GM18517 (cell line): ENCODE data around the gene PPP1R14C.
"Not testable (repeated sequence)": the region's sequence is repeated elsewhere in the genome, so short reads cannot be mapped to it uniquely, and the experiment has no call there.

Experiments
- ATAC-seq: cut with Tn5 transposase; IDR thresholded peaks from one replicate; pipeline ENCODE4 v1.9.1; 2021; ENCODE audit warnings: mild to moderate bottlenecking, moderate library complexity; ENCODE audit not compliant: unreplicated experiment

Gene PPP1R14C

DNA sequence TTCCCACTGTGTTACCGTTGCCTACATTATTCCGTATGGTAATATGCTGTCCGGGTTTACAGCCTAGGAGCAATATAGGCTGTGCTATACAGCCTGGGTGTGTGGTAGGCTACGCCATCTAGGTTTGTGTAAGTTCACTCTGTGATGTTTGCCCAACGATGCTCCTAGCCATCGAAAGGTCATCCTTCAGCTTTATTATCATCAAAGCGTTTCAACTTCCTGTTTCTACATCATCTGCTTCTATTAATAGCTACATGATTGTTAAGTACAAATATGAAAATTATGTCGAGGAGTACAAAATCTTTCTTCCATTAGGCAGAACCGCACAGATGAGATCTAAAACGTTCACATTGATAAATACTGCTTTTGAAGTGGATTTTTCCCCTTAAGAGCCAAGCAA lies 69.9 kb downstream of the PPP1R14C start:
- ATAC-seq: no peak

DNA sequence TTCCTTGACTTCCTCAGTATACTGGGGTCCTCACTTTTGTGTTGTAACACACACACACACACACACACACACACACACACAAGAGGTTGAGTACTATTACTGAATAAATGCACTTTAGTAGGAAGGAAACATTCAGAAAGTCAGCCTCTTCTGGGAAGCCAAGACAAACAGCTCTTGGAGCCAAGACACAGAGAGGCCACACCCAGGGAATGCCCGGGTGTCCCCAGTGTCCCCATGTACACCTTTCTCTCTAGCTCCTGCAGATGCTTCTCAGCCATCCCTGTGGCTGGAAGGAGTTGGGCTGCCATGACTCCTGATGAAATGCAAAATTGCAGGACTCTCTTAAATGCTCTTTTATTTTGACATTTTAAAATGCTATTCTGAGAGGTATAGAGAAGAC lies 70.5 kb downstream of the PPP1R14C start:
- no peak for ATAC-seq

DNA sequence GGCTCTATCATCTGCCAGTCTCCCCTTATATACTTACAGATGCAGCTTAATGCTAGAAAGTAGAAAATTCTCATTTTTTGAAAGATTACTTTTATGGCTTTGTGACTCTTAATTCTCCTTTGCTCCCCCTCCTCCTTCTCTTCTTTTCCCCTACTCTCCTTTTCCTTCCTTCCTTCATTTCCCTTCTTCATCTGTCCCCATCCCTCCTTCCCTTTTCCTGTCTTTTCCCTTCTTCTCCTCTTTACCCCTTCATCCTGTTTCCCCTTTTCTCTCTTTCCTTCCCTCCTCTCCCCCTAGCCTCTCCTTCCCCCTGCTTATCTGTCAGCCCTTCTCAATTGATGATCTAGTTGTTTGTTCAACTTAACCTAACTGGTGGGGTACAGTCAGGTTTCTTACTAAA lies 71.5 kb downstream of the PPP1R14C start:
- ATAC-seq: no peak

DNA sequence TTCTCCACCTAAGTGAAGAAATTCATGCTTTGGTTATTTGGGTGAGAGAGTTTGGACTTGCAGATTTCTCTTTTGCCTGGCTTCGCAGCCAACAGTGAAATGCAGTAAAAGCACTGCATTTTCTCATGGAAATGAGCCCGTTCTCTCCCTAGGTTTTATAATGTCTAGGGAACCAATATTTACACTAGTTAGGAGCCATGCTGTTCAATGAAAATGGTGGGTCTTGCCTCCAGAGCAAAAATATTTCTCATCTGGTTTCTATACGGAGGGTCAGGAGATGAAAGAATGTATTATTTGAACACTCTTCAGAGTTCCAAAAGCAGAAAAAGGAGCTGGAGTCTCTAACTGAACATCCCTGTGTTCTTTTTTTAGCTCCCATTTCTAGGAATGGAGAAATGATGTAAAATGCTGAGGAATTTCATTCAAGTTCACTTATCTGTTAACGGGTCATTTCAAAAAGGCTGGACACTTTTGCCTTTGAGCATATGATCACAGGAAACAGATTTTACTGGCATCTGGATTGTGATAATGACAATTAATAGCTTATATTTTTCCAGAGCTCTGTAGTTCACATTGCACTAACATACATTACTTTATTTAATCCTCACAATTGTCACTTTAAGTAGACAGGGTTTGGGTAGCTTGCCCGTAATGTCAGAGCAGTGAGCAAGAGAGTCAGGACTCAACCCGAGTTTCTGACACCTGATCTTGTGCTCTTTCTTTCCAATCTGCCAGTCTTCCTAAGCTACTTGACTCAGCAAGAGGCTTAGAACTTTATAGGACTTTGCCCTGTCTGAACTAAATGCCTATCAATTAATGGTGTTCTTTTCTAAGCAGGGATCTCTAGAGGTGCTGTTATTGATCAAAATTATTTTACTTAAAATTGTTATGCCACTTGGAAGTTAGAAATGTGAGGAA lies 78.0 kb downstream of the PPP1R14C start:
- ATAC-seq: no peak

DNA sequence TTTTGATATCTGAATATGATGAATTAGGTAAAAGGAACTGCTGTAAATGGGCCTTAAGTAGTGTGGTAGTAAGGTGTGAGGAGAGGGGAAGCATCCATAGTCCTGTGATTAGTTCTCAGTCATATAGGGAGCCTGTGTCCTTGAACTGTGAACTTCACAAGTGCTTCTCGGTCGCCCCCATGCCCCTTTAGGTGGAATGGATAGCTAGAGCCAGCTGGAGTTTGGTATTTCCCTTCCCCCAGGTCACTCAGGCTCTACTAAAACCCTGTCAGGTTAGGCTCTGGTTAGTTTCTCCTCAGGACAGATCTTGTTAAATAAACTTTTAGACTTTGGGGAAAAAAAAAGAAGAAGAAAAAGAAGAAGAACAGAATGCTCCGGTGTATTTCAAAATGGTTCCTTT lies 82.0 kb downstream of the PPP1R14C start:
- ATAC-seq: no peak

DNA sequence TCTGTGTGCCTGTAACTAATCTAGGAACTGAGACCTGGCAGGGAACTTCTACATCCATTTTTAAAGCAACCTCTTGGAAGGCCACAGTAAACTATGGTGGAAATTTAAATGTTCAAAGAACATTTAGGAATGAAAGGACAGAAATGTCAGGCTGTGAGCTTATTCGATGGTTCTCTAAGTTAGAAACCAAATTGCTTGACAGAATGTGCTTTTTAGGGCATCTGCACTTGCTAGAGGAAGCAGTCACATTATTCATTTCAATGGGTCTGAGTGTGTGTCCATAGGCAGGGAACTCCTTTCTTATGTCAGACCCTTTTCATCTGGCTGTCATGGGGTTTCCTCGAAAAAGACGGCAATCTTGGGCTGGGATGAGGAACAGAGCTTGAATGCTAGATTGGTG lies 84.4 kb downstream of the PPP1R14C start:
- ATAC-seq: no peak

DNA sequence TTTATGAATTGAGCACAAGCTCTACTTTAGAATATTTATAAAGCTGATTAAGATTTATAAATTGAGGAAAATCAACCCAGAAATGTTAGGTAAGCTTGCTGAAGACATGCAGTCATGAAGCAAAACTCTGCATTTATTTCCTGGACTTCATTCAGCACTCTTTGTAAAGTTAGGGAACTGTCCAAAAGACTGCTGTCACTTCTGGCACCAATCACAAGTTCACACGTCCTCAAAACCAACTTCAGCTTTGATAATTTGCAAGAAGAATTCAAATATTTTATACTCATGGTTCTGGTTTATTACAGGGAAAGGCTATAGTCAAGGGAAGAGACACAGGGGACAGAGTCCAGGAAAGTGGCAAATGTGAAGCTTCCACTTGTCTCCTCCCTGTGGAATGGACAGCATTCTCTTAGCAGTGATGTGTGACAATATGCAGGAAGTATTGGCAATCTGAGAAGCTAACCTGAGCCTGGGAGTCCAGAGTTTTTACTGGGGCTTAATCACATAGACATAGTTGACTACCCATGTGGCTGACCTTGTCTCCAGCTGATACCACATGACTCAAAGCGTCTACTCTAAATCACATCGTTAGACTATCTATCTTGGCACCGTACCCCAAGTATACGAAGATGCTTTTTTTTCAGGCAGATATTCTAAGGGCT lies 85.4 kb downstream of the PPP1R14C start:
- ATAC-seq: no peak

DNA sequence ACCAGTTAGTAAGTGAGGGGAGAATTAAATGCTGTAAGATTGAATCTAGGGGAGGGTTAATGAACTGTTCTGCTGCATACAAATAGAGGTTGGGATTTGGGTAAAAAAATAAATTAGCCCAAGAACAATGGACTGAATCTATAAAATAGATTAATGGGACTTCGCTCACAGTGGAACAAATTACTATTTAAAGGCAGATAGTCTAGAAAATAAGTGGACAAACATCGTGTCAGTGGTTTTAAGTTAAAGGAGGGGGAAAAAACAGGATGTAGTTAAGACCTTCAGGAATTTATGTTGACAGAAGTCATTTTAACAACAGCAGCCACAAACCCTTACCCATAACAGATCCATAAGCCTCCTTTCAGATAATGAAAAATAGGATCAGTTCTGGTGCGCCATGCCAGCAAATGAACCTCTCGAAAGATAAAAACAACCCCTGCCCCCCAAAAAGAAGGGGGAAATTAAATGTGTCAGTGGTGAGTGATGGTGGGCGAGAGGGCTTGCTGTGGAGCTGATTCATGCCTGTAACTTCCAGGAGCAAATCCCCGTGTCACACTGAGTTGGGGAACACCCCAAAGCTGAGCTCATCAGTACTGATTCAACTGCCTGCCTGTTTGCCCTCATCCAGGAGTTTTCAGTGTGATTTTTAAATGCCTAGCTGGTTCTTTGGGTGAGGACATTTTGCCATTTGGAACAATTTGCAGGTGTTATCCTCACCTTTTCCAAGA lies 86.8 kb downstream of the PPP1R14C start:
- ATAC-seq: no peak

DNA sequence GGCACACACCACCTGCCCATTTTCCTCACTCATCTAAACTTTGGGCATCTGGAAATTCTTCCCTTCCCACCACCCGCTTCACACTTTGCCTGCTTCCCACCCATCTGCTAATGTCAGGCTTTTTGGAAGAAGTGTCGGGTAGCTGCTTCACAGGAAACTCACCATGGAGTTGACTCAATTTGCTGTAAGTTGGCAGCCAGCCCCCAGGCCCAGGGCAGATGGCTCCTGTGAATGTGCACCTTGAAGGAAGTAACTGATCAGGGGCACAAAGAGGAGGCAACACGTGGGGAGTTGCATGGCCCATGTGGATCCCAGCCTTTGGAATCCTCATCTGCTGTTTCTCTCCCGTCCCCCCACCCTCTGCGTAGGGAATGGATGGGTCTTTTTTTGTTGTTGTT lies 87.3 kb downstream of the PPP1R14C start:
- ATAC-seq: no peak

DNA sequence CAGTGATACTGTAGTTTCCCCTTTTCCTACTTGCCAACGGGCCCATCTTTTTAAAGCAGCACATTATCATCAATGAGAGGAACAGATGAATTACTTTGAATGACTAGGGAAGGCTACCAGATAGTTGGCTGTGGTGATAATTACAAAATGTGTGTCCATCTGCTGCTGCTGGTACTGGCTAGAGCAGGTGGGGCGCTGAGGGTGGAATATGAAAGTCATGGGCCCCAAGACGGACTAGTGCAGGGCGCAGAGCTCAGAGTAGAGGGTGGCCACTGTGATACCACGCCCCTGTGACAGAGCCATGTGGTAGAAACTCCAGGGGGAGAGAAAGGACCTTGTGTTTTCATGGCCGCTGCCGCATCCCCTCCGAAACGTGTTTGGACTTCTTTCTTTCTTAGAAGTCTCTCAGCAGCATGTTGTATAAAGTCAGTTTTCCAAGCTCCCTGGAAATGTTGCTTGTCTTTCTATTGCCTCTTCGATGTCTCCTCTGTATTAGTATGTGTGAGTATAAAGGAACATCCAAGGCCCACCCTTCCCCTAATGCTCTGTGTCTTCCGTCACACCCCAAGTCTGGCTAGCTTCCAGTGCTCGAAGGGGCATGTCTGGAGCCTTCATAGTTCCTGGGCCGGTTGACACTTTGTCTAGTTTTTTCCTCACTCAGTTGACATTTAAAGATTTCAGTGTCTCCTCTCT lies 88.1 kb downstream of the PPP1R14C start:
- no peak for ATAC-seq

DNA sequence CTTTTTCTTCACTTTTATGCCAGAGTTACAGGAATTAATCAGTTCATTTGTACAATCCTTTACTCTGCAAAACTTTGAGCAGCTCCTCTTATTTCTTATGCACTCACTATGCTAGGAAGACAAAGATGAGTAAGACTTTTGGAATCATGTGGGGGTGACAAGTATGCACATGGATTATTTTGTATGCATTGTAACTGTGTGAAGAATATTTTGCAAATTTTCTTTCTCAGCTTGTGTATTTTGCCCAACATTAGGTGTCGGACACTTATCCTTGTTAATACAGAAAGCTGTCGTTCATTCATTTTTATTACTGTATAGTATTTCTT lies 88.6 kb downstream of the PPP1R14C start:
- ATAC-seq: no peak

DNA sequence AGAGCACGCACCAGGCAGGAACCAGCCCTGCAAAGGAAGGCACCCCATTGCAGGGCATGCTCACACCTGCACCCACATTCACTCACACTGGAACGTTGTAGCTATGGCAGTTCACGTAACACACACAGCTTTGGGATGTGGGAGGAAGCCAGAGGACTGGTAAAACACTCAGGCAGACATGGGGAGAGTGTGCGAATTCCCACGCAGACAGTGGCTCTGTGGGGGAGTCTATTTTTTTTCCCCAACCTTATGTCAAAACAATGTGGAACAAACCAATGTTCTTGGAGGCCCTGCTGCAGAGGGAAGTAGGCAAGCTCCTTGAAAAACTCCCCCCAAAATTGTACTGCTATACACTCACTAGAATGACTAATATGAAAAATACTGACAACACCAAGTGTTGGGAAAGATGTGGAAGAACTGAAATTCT lies 91.0 kb downstream of the PPP1R14C start:
- ATAC-seq: no peak

DNA sequence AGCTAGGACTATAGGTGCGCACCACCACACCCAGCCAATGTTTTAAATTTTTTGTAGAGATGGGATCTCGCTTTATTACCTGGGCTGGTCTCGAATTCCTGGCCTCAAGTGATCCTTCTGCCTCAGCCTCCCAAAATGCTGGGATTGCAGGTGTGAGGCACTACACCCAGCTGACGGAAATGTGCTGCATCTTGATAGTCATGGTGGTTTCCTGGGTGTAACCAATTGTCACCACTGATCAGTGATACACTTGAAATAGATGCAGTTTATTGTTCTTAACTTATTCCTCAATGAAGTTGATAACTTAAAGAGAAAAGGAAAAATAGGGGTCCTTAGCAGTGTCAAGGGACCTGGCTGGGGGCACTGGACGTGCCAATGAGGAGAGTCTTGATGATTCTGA lies 92.4 kb downstream of the PPP1R14C start:
- ATAC-seq: no peak

DNA sequence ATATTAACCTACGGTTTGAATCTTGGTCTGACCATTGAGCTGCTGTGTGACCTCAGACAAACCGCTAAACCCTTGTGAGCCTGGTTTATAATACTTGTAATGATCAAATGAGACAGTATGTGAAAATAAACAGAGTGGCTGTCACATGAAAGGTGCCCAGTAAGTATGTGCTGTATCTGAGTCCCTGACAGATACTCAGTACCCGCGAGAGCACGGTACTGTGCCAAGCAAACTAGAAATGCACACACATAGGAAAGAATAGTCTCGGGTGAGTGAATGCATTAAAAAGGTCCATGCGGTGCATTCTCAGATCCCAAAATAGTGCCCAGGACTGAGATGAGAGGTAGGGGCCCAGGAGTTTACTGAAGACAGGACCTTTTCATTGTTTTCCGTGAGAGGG lies 93.3 kb downstream of the PPP1R14C start:
- no peak for ATAC-seq

DNA sequence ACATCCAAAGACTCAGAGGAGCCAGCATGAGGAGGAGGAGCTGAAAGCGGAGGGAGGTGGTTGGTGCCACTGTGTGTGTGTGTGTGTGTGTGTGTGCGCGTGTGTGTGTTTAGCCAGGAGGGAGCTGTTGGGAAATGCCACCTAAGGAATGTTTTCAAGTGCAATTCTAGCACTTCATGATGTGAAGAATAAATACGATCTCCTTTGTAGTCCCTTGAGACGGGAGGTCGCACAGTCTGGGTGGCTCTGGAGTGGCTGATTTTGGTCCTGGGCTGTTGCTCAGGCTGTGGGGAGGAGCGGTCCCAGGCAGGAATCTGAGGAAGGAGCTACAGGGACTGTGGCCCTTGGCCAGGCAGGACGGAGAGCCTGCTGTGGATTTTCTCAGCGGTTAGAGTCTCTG lies 93.7 kb downstream of the PPP1R14C start:
- ATAC-seq: no peak

DNA sequence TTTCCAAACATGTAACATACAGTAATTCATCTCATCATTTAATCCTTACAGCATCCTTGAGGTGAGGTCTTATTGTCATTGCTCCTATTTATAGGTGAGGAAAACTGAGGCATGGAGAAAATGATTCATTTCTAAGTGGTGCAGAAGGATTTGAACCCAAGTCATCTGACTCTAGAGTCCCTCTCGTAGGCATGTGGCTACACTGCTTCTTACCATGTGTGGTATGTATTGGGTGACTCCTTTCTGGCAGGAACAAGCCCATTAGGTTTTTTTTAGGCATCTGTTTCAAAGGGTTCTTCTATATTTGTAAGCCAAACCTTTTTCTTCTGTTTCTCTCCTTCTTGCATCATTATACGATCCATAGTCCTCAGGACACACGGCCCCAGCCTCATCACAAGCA lies 94.8 kb downstream of the PPP1R14C start:
- ATAC-seq: no peak

DNA sequence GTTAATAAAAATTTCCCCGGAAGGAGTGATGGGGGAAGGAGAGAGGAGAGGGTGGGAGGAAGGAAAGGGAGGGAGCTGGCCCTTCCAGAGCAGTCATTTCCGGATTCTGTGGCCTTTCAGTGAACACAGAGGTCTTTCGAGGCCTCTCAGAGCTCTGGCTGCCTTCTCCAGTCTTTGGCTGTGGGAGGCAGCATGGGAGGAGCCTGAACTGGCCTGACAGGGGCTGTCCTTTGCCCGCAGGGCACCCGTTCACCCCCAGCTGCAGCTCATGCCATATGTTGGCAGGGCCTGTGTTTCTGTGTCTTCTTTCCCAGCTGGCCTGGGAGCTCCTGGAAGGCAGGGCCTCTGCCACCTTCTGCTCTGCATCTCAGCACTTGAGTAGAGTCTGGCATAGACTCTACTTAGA lies 95.5 kb downstream of the PPP1R14C start:
- no peak for ATAC-seq

DNA sequence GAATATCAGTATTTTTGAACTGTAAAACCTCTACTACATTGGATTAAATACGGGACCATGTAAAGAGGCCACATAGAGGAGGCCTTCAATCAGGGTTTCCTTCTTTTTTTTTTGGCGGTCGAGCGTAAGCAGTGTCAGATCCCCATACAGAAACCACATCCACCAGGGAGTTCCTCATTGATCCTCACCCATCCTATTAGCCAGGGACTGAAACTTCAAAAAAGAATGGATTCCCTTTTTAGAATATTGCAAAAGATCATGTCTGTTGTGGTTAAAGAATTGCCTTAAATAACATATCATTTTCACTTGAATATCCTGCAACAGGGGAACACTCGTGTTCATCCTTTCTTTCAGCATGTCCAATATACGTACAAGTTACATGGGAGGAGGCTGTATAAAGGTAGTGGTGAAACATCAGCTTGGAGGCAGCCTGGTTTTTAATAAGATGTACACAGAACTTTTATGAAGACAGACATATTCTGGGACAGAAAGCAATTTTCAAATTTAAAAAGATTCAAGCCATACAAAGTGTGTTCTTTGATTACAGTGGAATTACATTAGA lies 96.1 kb downstream of the PPP1R14C start:
- ATAC-seq: no peak

DNA sequence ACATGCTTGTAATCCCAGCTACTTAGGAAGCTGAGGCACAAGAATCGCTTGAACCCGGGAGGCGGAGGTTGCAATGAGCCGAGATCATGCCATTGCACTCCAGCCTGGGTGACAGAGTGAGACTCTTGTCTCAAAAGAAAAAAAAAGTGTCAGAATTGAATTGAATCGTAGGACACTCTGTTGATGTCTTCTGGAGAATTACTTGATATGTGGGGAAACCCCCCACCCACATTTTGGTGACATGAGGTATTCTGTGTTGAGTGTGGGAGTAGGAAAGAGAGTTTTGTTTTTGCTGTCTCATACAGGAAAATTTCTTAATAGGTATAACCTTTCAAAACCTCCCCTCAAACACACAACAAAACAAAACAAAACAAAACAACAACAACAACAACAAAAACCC lies 98.9 kb downstream of the PPP1R14C start:
- ATAC-seq: not testable (repeated sequence)

DNA sequence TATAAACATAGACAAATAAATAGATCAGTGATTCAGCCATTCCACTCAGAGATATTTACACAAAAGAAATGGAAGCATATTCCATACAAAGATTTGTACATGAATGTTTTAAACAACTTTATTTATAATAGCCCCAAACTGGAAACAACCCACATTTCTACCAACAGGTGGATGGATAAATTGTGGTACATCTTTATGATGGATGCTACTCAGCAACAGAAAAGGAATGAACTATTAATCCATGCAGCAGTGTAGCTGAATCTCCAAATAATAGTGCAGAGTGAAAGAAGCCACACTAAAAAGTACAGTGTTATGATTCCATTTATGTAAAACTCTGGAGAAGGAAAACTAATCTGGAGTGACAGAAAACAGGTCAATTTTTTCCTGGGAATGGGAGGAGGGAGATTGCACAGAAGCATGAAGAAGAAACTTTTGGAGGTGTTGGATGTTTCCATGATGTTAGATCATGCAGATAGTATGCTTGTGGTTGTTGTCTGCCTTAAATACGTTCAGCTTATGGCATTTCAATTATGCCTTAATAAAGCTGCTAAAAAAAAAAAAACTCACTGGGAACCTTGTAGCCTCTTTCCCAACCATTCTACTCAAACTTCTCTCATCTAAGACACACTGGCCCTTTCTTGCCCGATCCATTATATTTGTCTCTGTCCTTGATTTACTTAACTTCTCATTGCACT lies 100.9 kb downstream of the PPP1R14C start:
- ATAC-seq: no peak
